Heart right ventricle (tissue), 16 donors: ENCODE measurements around the gene ACTL10. TPM values are rescaled to one million over a fixed set of nuclear protein-coding genes. Genes with fewer than 3 reads are reported as not detected.
"Not testable (repeated sequence)": the region's sequence is repeated elsewhere in the genome, so short reads cannot be mapped to it uniquely, and the experiment has no call there.

Experiments used
- ATAC-seq, 8 donors: fragments of 200-7000 bp; cut with Tn5 transposase; one replicate each; pipeline ENCODE4 v1.9.1; 2020; ENCODE audit warnings: mild to moderate bottlenecking in 8 of 8, moderate library complexity in 8 of 8, moderate number of reproducible peaks in 1 of 8
- DNase-seq, 2 donors: peaks; one replicate each; pipeline ENCODE4 v3.0.0-alpha.2; 2020
- H3K27ac ChIP-seq, 10 donors: fragments of 200-600 bp; sonication (generic) in 2 of 10; one replicate each; pipeline versions ENCODE4 v1.5.0 to v1.8.0; 2020 to 2022; ENCODE audit warnings: mild to moderate bottlenecking in 3 of 10
- H3K27me3 ChIP-seq, 7 donors: fragments of 200-600 bp; one replicate each; pipeline ENCODE4 v1.8.0; 2021 to 2022; ENCODE audit warnings: mild to moderate bottlenecking in 2 of 7
- H3K36me3 ChIP-seq, 9 donors: fragments of 200-600 bp; sonication (generic) in 1 of 9; one replicate each; pipeline versions ENCODE4 v1.5.0 to v1.8.0; 2020 to 2022; ENCODE audit warnings: mild to moderate bottlenecking in 2 of 9
- H3K4me1 ChIP-seq, 9 donors: fragments of 200-600 bp; sonication (generic) in 1 of 9; one replicate each; pipeline versions ENCODE4 v1.5.0 to v1.8.0; 2020 to 2022; ENCODE audit warnings: mild to moderate bottlenecking in 4 of 9
- H3K4me3 ChIP-seq, 10 donors: fragments of 200-600 bp; sonication (generic) in 2 of 10; one replicate each; pipeline versions ENCODE4 v1.5.0 to v1.8.0; 2020 to 2022; ENCODE audit warnings: mild to moderate bottlenecking in 7 of 10, moderate library complexity in 2 of 10
- H3K9me3 ChIP-seq, 11 donors: fragments of 200-600 bp in 10 of 11; sonication (generic) in 2 of 11; one replicate each; pipeline versions ENCODE4 v1.5.0 to v1.8.0; 2013 to 2022; ENCODE audit warnings: mild to moderate bottlenecking in 2 of 11, control low read depth in 1 of 11, moderate library complexity in 1 of 11
- CTCF ChIP-seq, 9 donors: fragments of 200-600 bp; sonication (generic) in 2 of 9; IDR thresholded peaks; one replicate each; pipeline versions ENCODE4 v1.5.0 to v1.8.0; 2021 to 2022; ENCODE audit warnings: antibody characterized with exemption in 9 of 9, mild to moderate bottlenecking in 5 of 9, moderate library complexity in 1 of 9
- WGBS, 2 donors: extraction: QIAGEN DNeasy Blood & Tissue Kit; methylation state at CpG; one replicate each; pipeline ENCODE4 v1.1.7; 2013; ENCODE audit warnings: inconsistent platforms in 1 of 2; 5-methylcytosine and 5-hydroxymethylcytosine counted together
- intact Hi-C, 10 donors: fragments of 100-400 bp; cut with DNase I; formaldehyde crosslinking; loops; one replicate each; pipeline versions ENCODE4 v1.11.1 to v1.14.2; 2022
- polyA plus RNA-seq, 2 donors: library from polyadenylated mRNA; stranded (reverse); fragments of 200-250 nt; gene quantifications; one replicate each; pipeline ENCODE4 v1.2.3, GENCODE V29; 2013
- total RNA-seq, 10 donors: library from RNA; stranded (reverse); fragmentation: NEBNext Ultra II Directional in 3 of 10; extraction: Animal tissue kit (Norgen Biotek cat#: 25700) in 3 of 10; gene quantifications; one replicate each; pipeline versions ENCODE4 v1.2.1 to v1.2.4, GENCODE V29; 2021 to 2023
- donor health status: Arrhythmogenic right ventricular cardiomyopathy.
- donor health status: ischemic (EF 13 %, LVEDD 7.1; RV severe dilation, severe dysfunction).
- donor health status: healthy with polysubstance abuse.
- donor health status: DM: no; HTN: yes; CAD: no.
- donor health status: DM: no; HTN: no; CAD: no.
- donor health status: ischemic (EF 25% LVEDD 6.9; RV normal size, moderate dysfunction).
- donor health status: ischemic (EF 25% LVEDD 5.7; RV mildly dilated, moderate dysfunction).
- donor health status: healthy.
- donor health status: DM: yes; HTN: yes; CAD: no.
- donor health status: Ischemic cardiomyopathy.
- donor health status: ischemic (EF 35%, LVEDD 5.7; RV mildly dilated, moderate dysfunction).
- donor health status: nonischemic (EF 11% LVEDD 7.7; RV severe dilation, severe dysfunction).
- donor health status: DM: yes; HTN: yes; CAD: no.
- donor health status: PGD.
- donor health status: ischemic (EF 29% LVEDD 5.4; RV normal size, mild dysfunction).
- donor health status: nonischemic (EF 23%, LVEDD 6.1; RV moderate dilation, normal function).

Gene ACTL10
- total and polyA plus RNA-seq, 12 donors, result 0.11 to 1.2 (median 0.30) TPM; not detected in 4

- Histone ChIP-seq H3K27me3 (no peaks in the 10 kb centered on the region), H3K4me3 (no peak overlapping the region), H3K36me3 (peaks cover 4 to 61% (median 39%) of the 10 kb centered on the region in 9 donors), H3K4me1 (peaks cover 0 to 34% (median 28%) of the 10 kb centered on the region in 9 donors), H3K27ac (no peak overlapping the region), H3K9me3 (no peaks in the 10 kb centered on the region)
- 95% methylated on average over 2 of the region's 2 CpGs for WGBS, 2 donors
- no peak for DNase-seq
- intact Hi-C loops, result loop anchor here in 1 of 10 donors (5.0 kb wide), 1 partner anchor 188 kb away; no protein-coding TSS in a partner anchor
- no peak for TF ChIP-seq CTCF (IDR thresholded peaks at IDR 0.05)
- no peak for ATAC-seq
Observed at GRCh38 chr20:33645396-33645795, 21.3 kb upstream of the ACTL10 start.

GRCh38 chr20:33646191-33646590 lies 20.6 kb upstream of the ACTL10 start:
- Histone ChIP-seq H3K36me3 (peaks cover 0 to 53% (median 33%) of the 10 kb centered on the region in 9 donors), H3K27ac (no peak overlapping the region), H3K4me3 (no peak overlapping the region), H3K9me3 (no peaks in the 10 kb centered on the region), H3K4me1 (peaks cover 0 to 34% (median 28%) of the 10 kb centered on the region in 9 donors), H3K27me3 (no peaks in the 10 kb centered on the region)
- DNase-seq (no peak), ATAC-seq (no peak)
- intact Hi-C loops, result loop anchor here in 1 of 10 donors (5.0 kb wide), 1 partner anchor 189 kb away; no protein-coding TSS in a partner anchor
- no peak for TF ChIP-seq CTCF (IDR thresholded peaks at IDR 0.05)
- 88 to 91% methylated on average over 5 of the region's 5 CpGs for WGBS, 2 donors

- Histone ChIP-seq H3K36me3 (peaks cover 0 to 46% (median 27%) of the 10 kb centered on the region in 9 donors), H3K27ac (peak overlapping the region in 1 of 10 donors; percentile 16), H3K4me1 (peaks cover 0 to 34% (median 28%) of the 10 kb centered on the region in 9 donors)
- not testable (repeated sequence) for DNase-seq, H3K4me3 ChIP-seq, ATAC-seq, H3K9me3 ChIP-seq, H3K27me3 ChIP-seq
- intact Hi-C loops, result loop anchor here in 1 of 10 donors (5.0 kb wide), 1 partner anchor 190 kb away; no protein-coding TSS in a partner anchor
- WGBS, 2 donors, result 84% methylated on average over 14 of the region's 14 CpGs
Observed at GRCh38 chr20:33646959-33647602, 19.7 kb upstream of the ACTL10 start.

GRCh38 chr20:33647603-33648395 lies 18.9 kb upstream of the ACTL10 start:
- H3K4me1 ChIP-seq, result peaks cover 0 to 36% (median 31%) of the 10 kb centered on the region in 9 donors
- no peaks in the 10 kb centered on the region for H3K27me3 ChIP-seq
- ATAC-seq, result peak; percentile 9 to 66 (median 42)
- H3K9me3 ChIP-seq, result no peaks in the 10 kb centered on the region
- intact Hi-C loops, result loop anchor here in 1 of 10 donors (5.0 kb wide), 1 partner anchor 190 kb away; no protein-coding TSS in a partner anchor
- 62 to 66% methylated on average over 11 of the region's 11 CpGs for WGBS, 2 donors
- H3K36me3 ChIP-seq, result peaks cover 0 to 39% (median 23%) of the 10 kb centered on the region in 9 donors
- no peak for TF ChIP-seq CTCF (IDR thresholded peaks at IDR 0.05)
- H3K4me3 ChIP-seq, result no peak overlapping the region
- no peak for DNase-seq
- peak overlapping the region in 2 of 10 donors; percentile 12 to 16 for H3K27ac ChIP-seq
